M059J (cell line): ENCODE measurements around the gene MGAT5. TPM values are rescaled to one million over a fixed set of nuclear protein-coding genes. Genes with fewer than 3 reads are reported as not detected.

ENCODE experiments used
- DNase-seq: peaks from one replicate; pipeline ENCODE4 v3.0.0-alpha.2; 2012; ENCODE audit warnings: low read depth
- total RNA-seq: library from RNA; depleted of rRNA; stranded (reverse); fragments of >200 nt; shearing (Covaris generic); gene quantifications from 2 replicates; pipeline ENCODE4 v1.2.3, GENCODE V29; 2014

Gene MGAT5
- total RNA-seq, 1 experiment from 2014 or later, result 21.2 TPM

DNA sequence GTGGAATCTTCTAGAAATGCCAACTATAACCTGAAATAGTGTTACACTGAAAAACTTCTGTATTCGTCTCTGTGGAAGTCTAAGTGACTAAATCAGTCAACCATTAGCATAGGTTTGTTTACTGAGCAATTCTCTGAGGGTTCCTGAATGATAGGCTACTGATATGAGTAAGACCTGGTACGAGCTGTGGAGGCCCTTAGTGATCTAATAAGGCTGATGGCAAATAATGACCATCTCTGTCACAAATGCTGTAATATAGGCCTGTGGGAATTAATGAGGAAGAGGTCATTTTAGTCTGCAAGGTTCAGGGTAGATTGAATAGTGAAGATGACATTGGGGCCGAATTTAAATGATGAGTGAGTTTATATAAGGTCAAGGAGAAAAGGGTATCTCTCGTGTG lies 82.5 kb downstream of the MGAT5 start:
- no peak for DNase-seq

DNA sequence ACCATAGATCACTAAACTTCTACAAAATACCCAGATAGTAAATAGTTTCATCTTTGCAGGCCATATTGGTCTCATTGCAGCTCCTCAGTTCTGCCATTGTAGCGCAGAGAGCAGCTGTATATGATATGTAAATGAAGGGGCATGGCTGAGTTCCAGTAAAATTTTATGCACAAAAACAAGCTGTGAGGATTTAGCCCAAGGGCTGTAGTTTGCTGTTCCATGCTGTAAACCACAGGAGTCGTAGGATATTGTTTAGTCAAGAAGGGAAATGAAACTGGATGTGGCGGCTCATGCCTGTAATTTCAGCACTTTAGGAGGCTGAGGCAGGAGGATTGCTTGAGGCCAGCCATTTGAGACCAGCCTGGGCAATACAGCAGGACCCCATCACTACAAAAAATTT lies 83.0 kb downstream of the MGAT5 start:
- DNase-seq, result no peak

DNA sequence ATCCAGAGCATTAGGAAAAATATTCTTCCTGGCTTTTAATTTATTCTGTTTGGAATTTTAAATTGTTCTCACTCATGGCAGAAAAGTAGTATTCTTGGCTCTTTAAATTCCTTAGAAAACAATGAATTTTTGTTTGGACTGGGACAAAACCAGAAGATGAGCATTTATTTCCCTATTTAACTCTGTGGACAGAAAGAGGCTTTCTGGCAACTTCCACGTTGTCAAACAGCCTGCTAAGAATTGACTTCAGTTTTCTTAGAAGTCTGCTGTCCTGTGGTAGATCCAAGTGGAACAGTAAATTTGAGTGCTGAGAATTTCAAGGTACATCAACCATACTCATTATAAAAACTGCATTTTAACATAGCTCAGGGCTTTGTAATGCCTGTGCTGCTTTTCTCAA lies 83.8 kb downstream of the MGAT5 start:
- DNase-seq, result no peak

DNA sequence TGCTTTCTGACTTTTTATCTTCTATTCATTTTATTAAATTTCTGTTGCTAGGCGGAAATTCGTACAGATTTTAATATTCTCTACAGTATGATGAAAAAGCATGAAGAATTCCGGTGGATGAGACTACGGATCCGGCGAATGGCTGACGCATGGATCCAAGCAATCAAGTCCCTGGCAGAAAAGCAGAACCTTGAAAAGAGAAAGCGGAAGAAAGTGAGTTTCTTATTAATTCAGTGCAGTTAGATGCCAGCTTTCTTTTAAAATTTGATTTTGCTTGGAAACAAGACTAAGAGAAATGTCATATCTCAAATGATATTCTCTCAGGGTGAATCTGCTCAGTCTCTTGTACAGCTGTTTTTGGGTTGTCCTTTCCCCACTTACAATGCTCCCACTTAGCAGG lies 84.3 kb downstream of the MGAT5 start:
- no peak for DNase-seq

DNA sequence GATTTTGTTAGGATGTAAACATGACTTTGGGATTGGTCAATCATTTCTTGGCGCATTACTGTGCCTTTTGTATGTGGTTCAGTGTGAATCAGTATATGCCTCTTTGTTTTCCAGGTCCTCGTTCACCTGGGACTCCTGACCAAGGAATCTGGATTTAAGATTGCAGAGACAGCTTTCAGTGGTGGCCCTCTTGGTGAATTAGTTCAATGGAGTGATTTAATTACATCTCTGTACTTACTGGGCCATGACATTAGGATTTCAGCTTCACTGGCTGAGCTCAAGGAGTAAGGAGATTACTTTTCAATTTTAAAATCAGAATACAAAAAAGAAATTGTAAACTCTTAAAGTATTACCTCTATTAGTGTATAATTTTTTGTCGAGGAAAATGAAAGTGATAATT lies 87.6 kb downstream of the MGAT5 start:
- DNase-seq, result no peak

DNA sequence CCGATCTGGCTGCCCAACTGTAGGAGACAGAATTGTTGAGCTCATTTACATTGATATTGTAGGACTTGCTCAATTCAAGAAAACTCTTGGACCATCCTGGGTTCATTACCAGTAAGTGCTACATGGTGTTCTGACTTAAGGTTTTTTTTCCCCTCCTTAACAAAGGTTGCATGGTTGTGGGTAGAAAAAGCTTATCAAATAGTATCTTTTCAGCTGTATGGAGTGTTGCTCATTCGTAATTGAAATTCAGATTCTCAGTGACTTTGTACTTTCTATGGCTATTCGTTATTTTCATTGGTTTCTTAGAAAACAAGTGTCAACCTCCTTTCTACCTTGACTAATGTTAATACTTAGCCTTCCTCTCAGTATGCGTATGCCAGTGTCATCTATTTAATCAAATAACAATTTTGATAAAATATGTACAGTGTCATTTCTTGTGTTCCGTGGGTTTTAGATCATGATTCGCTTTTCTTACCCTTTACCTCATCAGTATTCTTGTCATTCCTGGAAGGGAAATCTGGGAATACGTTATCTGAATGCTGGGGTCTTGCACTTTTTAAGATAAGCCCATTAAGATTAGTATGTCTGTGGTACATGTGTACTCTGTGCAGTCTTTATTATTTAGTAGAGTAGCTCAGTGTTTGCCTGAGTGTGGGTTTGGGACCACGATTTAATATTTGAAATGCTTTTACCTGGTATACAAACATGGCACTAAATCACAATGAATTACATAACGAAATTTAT lies 91.3 kb downstream of the MGAT5 start:
- DNase-seq, result no peak

DNA sequence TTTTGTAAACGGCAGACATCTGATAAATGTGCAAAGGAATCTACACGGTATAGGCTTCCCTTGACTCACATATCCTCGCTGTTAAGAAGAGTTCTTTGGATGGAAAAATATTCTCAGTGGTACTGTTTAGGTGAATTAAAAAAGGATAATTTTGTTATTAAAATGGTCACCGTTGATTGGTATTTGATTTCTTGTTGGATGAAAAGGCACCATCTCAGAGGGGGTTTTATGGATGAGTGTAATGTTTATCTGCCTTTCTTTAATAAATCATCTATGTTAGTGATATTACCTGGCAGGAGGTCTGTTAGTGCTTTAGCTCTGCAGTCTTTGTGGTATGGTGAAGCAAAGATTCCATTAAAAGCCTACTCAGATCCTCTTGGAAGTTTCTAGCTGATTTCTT lies 92.3 kb downstream of the MGAT5 start:
- no peak for DNase-seq

DNA sequence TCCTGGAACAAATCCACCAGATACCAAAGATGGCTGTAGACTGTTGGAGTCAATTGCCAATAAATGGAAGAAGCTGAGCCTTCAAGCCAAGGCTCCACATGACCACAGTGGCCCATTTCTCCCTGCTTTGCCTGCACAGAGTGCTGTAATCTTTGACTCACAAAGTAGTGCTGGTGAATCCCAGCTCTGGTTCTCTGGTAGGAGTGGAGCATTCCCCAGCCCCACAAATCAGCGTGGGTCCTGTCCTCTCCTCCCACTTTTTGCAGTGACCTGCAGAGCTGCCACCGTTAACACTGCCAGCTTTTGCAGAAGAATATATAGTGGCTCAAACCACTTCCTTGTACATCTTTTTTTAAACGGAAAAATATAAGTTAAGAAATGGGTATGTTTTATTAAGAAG lies 93.9 kb downstream of the MGAT5 start:
- DNase-seq, result peak; percentile 38

DNA sequence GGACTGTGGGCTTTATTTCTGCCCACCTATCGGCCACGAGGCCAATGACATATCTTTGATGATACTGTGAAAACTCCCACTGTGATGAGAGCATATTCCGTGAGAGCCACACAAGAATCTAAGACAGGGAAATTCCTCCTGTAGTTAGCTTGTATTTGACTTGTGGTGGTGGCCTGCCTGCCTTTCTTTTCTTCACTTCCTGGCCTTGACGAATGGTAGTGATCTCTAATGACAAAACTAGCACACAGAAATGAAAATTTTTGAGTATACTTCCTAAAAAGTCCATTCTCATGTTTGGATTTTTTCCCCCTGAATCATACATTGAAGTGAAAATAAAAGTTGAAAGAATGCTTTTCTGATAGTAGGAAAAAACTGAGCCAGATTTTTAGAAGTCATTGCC lies 94.4 kb downstream of the MGAT5 start:
- peak; percentile 51 for DNase-seq

DNA sequence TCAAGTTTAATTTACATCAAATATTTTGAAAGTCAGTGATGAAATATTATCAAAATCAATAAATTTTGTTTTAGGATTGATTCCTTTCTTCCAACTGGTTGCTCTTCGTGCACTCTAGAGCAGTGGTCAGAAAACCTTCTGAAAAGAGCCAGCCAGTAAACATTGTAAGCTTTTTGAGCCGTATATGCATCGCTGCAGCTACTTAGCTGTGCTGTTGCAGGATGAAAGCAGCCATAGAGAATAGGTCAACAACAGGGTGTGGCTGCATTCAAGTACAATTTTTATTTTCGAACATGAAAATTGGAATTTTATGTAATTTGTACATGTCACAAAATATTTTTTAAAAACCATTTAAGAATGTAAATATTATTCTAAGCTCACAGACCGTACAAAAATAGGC lies 94.9 kb downstream of the MGAT5 start:
- DNase-seq, result no peak

DNA sequence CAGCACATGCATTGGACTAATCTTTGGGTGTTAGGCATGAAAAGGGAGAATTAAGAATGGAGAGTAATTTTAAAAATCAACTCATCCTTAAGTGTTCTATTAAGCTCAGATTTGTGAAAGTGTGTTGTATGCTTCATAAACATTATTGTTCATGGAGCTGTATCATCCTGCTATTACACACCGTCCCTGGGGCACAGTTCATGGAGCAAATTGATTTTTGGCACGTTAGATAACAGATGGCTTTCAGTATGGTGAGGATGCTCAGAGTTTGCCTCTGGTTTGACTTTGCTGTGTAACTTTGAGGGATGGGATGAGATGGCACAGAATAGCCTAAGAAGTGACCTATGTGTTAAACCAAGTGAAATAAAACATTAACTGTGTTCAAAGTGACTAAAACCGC lies 97.1 kb downstream of the MGAT5 start:
- DNase-seq, result no peak

DNA sequence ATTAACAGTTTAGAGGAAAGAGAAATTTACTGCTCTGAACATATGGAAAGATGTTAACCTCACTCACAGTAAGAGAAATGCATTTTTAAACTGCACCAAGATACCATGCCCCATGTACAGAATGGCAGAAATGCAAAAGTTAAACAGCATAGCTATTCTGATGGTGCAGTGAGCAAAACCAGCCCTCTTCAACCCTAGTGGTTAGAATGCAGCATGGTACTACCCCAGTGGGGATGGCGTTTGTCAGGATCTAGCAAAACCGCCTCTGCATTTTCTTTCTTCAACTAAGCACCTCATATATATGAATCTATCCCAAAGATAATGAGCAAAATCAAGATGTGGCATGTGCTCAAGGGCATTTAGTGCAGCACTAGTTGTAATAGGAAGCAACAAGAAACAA lies 98.0 kb downstream of the MGAT5 start:
- DNase-seq, result no peak

DNA sequence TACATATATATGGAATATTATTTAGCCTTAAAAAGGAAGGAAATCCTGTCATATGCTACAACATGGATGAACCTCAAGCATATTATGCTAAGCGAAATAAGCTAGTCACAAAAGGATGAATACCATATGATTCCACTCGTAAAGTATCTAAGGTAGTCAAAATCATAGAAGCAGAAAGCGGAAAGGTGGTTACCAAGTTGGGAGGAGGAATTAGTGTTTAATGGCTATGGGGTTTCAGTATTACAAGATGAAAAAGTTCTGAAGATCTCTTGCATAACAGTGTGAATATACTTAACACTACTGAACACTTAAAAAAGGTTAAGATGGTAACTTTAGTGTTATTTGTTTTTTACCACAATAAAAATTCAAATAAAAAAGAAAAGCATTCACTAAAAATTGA lies 99.0 kb downstream of the MGAT5 start:
- DNase-seq, result no peak

DNA sequence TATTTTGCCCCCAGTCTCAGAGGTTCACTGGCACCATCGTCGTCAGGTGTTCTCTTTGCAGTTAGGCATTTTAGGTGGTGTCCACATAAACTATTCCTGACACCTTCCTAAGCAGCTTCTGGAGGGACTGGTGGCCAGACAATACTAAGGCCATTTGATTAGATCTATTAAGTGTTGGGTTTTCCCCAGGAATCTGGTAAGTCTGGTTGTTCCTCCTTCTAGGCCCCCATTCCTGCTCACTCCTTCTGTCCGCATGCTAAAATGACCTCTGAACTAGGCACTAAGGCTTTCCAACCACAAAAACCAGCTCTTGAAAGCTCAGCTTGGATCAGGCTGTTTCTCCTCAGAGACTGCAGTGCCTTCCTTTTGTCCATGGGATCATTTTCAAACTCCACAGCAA lies 100.7 kb downstream of the MGAT5 start:
- no peak for DNase-seq

DNA sequence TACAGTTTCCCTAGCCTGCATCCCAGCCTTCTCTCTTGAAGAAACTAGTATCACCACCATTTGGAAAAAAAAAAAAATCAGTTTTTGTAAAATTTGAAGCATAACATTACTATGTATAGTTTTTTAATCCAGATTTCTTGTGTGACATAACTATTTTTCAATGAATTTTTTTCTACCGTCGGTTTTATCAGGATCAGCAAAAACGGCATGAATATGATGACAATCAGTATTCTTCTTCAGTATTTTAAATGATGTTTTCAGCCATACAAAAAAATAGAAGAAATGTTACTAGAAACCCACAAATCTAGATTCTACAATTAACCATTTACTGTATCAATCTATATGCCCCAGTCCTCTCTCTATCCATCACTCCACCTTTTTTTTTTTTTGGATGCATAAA lies 103.9 kb downstream of the MGAT5 start:
- DNase-seq, result no peak

DNA sequence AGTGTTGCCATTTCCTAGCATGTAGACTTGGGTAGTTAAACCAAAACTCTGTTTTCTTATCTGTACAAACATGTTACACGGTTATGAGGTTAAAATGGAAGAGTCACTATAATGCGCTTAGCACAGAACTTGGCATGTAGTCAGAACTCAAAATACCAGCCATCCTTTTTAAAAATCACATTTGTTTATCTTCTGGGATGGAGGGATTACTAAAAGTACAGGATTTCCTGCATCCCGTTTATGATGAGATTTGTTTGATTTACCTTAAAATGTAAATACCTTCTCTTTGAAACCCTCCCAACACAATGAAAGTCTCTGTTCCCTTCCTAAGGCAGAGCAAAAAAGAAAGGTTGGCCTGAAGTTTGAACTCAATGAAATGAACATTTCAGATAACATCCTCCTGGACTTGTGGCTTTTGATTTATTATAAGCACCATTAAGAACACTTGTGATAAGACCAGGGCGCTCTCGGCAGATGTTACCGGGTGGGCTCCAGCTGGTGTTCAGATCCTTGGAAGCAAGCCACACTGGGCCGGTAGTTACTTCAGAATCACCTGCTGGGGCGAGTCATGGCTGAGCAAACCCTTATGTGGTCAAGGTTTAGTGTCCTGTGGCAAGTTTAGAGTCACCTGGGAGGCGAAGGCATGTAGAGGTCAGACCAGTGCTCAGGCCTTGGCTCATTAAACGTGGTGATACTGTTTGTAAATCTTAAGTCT lies 105.7 kb downstream of the MGAT5 start:
- DNase-seq, result no peak

DNA sequence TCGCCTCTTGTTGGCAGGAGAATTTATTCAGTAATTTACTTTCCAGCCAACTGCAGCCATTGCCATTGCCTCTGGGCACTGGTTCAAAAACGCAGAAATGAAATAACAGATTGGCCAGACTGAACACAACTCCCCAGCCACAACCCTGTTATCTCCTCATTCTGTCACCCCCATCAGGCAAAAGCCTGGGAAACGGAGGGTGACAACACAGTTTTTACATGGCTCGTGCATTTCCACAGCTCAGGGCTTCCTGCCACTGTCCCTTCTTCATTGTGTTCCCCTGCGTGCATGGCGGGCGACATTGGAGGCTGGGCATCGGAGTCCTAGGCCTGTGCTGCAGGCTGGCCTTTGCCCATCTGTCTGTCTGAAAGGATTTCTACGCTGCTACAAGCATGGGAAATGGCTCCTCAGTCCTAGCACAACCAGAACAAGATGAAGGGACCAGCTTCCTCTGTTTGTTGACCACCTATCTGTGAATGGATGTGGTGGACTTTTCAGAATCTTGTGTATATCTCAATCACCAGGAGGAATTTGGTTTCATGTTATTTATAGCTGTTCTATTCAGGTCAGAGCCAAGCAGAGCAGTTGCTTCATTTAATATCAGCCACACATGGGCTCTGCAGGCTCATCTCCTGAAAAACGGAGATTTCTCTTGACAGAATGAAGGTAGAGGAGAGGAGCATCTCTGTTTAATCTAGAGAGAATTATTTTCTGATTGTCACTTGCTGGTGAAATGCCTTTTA lies 107.0 kb downstream of the MGAT5 start:
- no peak for DNase-seq

DNA sequence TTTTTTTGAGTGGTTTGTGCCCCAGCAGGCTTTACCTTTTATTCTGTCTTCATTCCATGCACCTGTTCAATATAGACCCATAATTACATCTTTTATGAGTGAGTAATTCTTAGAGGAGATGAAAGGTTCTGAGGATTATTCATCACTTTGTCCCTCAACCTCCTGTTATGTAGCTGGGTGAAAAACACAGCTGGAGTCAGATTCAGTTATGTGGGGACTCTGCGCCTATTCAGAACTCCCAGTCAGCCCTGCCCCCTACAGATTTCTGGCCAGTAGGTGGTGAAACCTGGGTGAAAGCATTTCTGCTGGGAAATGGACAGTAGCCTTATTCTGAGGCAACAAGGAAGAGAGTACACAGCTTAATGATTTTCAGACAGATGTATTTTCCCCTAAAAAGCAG lies 107.8 kb downstream of the MGAT5 start:
- no peak for DNase-seq

DNA sequence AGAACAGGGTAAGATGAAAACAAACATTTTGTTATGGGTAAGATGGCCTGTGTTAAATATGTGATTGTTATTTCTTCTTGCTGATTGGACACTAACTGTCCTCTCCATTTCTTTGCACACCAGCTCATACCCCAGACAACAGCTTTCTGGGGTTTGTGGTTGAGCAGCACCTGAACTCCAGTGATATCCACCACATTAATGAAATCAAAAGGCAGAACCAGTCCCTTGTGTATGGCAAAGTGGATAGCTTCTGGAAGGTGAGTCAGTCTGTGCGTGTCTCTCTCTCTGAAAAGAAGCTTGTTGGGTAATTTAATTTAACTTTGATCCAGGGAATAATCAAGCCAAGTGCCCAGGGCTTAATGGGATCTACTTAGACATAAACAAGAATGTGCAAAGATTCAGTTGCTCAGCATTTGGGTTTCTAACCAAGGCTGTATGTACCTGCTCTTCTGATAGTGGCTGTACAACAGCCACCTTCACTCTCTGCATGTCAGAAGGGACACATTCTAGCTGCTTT lies 108.3 kb downstream of the MGAT5 start:
- DNase-seq, result no peak

DNA sequence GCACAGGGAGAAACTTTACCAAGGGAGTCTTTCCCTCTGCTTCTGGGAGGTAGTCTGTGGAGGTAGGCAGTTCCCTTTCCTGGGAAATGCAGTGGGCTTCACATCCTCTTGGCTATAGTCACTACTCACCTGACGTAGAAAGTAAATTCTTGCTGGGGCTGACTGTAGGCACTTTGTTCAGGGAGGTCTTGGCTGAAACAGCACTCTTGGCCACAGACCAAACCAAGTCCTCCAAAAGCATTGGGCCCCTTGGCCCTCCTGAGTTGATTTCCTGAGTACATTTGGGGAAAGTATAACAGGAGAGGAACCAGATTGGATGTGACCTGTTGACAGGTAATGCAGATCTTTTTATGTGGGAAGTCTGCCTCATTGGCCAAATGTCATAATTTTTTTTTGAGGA lies 108.9 kb downstream of the MGAT5 start:
- no peak for DNase-seq

DNA sequence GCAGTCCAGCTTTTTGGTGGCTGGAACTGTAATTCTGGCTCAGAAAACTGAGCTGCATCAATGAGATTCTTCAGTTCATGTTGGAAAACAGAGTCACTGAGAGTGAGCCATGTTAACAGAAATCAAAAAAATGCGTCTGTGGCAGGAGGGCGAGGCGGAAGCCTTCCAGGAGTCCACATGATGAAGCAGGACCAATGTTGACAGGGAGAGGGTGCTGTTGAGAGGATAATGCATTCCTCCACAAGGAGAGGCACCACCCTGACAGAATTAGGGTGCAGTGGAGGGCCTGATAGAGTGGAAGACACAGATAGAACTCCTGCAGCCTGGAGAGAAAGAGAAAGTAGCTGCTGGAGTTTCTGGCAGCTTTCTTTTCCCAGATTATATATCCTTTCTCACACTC lies 111.5 kb downstream of the MGAT5 start:
- DNase-seq, result no peak

DNA sequence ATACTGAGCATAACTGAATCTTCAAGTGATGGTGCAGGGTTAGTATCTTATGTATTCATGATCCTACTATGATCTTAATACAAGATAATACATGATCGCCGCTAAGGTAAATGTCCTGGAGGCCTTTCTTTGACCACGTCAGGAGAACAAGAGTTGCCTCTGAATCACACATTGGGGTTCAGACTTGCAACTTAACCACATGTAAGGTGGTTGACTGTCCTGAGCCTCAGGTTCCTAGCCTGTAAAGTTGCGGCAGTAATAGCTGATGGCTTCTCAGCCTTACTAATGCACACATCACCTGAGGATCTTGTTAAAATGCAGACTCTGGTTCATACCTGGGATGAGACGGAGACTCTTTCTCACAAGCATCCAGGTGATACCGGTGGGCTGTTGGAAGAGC lies 112.5 kb downstream of the MGAT5 start:
- DNase-seq, result no peak

DNA sequence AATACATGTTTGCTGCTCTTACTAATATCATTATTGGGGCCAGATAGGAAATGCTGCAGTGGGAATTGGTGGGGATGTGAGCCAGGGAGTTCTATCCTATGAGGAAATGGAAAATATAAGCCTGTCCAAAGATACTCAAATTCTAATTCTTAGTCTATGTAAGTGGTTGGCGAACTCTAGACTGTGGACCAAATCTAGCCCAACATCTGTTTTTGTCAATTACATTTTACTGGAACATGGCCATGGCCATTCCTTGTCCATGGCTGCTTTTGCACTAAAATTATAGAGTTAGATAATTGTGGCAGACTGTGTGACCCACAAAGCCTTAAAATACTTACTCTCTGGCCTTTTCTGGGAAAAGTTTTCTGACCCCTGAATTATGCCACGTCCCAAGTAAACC lies 113.3 kb downstream of the MGAT5 start:
- no peak for DNase-seq
